ENCODE results near the gene PAM.
A peak's percentile ranks its signal among the peaks of the same experiment; 100 is the strongest.

The PAM gene

GRCh38 chr5:102754767-102755431 lies at the start of gene PAM:
Gene PAM (plus strand): TSS chr5:102755305. CDS start chr5:102866196, 110,891 bp downstream.
- DNase-seq (ENCODE audit: low read depth), result no peak

GRCh38 chr5:102711525-102712385 lies 43.4 kb upstream of the PAM start:
- no peak for DNase-seq (ENCODE audit: low read depth)

- DNase-seq (ENCODE audit: low read depth), result no peak
These were observed 41.8 kb upstream of the PAM start for GRCh38 chr5:102713278-102713677.

GRCh38 chr5:102713682-102714231 lies 41.3 kb upstream of the PAM start:
- DNase-seq (ENCODE audit: low read depth), result peak; percentile 7

GRCh38 chr5:102715082-102715807 lies 39.9 kb upstream of the PAM start:
- peak; percentile 37 for DNase-seq (ENCODE audit: low read depth)

GRCh38 chr5:102716017-102716416 lies 39.1 kb upstream of the PAM start:
- DNase-seq (ENCODE audit: low read depth), result no peak

- no peak for DNase-seq (ENCODE audit: low read depth)
These were observed 36.3 kb upstream of the PAM start for GRCh38 chr5:102718819-102719218.

GRCh38 chr5:102719886-102720285 lies 35.2 kb upstream of the PAM start:
- DNase-seq (ENCODE audit: low read depth), result no peak

GRCh38 chr5:102720969-102721368 lies 34.1 kb upstream of the PAM start:
- DNase-seq (ENCODE audit: low read depth), result no peak

GRCh38 chr5:102722931-102723330 lies 32.2 kb upstream of the PAM start:
- DNase-seq (ENCODE audit: low read depth), result no peak

GRCh38 chr5:102731693-102732092 lies 23.4 kb upstream of the PAM start:
- no peak for DNase-seq (ENCODE audit: low read depth)

GRCh38 chr5:102733534-102733933 lies 21.6 kb upstream of the PAM start:
- no peak for DNase-seq (ENCODE audit: low read depth)

- no peak for DNase-seq (ENCODE audit: low read depth)
These were observed 17.9 kb upstream of the PAM start for GRCh38 chr5:102737161-102737560.

- no peak for DNase-seq (ENCODE audit: low read depth)
These were observed 17.2 kb upstream of the PAM start for GRCh38 chr5:102737805-102738469.

GRCh38 chr5:102740515-102740914 lies 14.6 kb upstream of the PAM start:
- no peak for DNase-seq (ENCODE audit: low read depth)

GRCh38 chr5:102742215-102742614 lies 12.9 kb upstream of the PAM start:
- DNase-seq (ENCODE audit: low read depth), result no peak

- DNase-seq (ENCODE audit: low read depth), result no peak
These were observed 11.2 kb upstream of the PAM start for GRCh38 chr5:102743900-102744299.

- no peak for DNase-seq (ENCODE audit: low read depth)
These were observed 7.5 kb upstream of the PAM start for GRCh38 chr5:102747386-102748166.

GRCh38 chr5:102749416-102750030 lies 5.6 kb upstream of the PAM start:
- no peak for DNase-seq (ENCODE audit: low read depth)

GRCh38 chr5:102750151-102750834 lies 4.8 kb upstream of the PAM start:
- no peak for DNase-seq (ENCODE audit: low read depth)
